ENCODE results near the gene TTLL11.

DNA sequence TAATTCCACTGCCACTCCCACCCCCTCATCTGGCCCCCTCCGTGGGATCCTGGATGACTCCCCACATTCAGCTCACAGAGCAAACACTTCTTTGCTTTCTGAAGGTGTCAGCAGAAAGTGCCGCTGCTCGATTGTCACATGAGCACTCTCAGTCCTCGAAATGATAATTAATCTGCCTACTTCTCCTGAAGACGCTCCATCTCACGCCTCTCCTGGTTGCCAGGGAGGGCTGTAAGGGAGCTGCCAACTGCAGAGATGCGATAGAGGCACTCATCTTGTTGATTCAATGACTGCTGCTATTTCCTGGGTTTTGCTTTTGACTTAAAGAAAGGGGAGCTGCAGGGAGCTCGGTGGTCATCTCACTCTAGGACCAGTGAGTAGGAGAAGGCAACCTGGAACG is 235.2 kb downstream of the TTLL11 start:
- TF ChIP-seq CTCF (IDR thresholded peaks at IDR 0.05) (no peak), ZFX (IDR thresholded peaks at IDR 0.05; ENCODE audit: borderline replicate concordance) (no peak)

Data from 22Rv1 (cell line).